ENCODE data around the gene BRINP3. TPM values are rescaled to one million over a fixed set of nuclear protein-coding genes. Genes with fewer than 3 reads are reported as not detected.

The BRINP3 gene
- polyA plus RNA-seq, 1 donor from 2014 or later, result 7.7 TPM

GRCh38 chr1:190328361-190328760, 149.3 kb downstream of the BRINP3 start:
- TF ChIP-seq POLR2AphosphoS5 (IDR thresholded peaks at IDR 0.05) (no peak), REST (IDR thresholded peaks at IDR 0.05; ENCODE audit: borderline replicate concordance) (no peak), TAF1 (IDR thresholded peaks at IDR 0.05; ENCODE audit: low read depth) (no peak), SMC3 (conservative IDR thresholded peaks at IDR 0.05; ENCODE audit: poor library complexity) (no peak), EP300 (conservative IDR thresholded peaks at IDR 0.05; ENCODE audit: poor library complexity, severe bottlenecking) (no peak), RAD21 (conservative IDR thresholded peaks at IDR 0.05) (no peak), MXI1 (conservative IDR thresholded peaks at IDR 0.05; ENCODE audit: poor library complexity, severe bottlenecking) (no peak), CTCF (IDR thresholded peaks at IDR 0.05; ENCODE audit: poor library complexity, severe bottlenecking) (no peak), EZH2 (IDR thresholded peaks at IDR 0.05; ENCODE audit: borderline replicate concordance, insufficient read depth, low read length, poor library complexity, severe bottlenecking) (no peak)

GRCh38 chr1:190327271-190327670, 150.4 kb downstream of the BRINP3 start:
- Histone ChIP-seq H3K27ac (ENCODE audit: low read length) (no peak overlapping the region), H4K20me1 (ENCODE audit: insufficient read depth) (no peaks in the 10 kb centered on the region), H3K9me3 (ENCODE audit: low read length) (no peaks in the 10 kb centered on the region), H3K79me2 (replicated peaks; ENCODE audit: insufficient read depth, low read length) (no peaks in the 10 kb centered on the region), H2AFZ (ENCODE audit: low read depth, low read length) (no peak overlapping the region), H3F3A (ENCODE audit: insufficient read depth, low read length, poor library complexity, severe bottlenecking) (no peaks in the 10 kb centered on the region), H3K4me2 (ENCODE audit: low read length) (no peak overlapping the region), H3K36me3 (ENCODE audit: insufficient read depth, low read length) (no peaks in the 10 kb centered on the region), H3K27me3 (ENCODE audit: insufficient read depth, low read depth, low read length) (no peaks in the 10 kb centered on the region), H3K9ac (ENCODE audit: low read length) (no peak overlapping the region), H3K4me3 (ENCODE audit: low read length) (no peak overlapping the region), H3K9me2 (ENCODE audit: insufficient read depth, low read length) (no peaks in the 10 kb centered on the region)
- TF ChIP-seq POLR2AphosphoS5 (IDR thresholded peaks at IDR 0.05) (no peak), EZH2 (IDR thresholded peaks at IDR 0.05; ENCODE audit: borderline replicate concordance, insufficient read depth, low read length, poor library complexity, severe bottlenecking) (no peak), CTCF (IDR thresholded peaks at IDR 0.05; ENCODE audit: poor library complexity, severe bottlenecking) (no peak), RAD21 (conservative IDR thresholded peaks at IDR 0.05) (no peak), SMC3 (conservative IDR thresholded peaks at IDR 0.05; ENCODE audit: poor library complexity) (no peak), TAF1 (IDR thresholded peaks at IDR 0.05; ENCODE audit: low read depth) (no peak), EP300 (conservative IDR thresholded peaks at IDR 0.05; ENCODE audit: poor library complexity, severe bottlenecking) (no peak), MXI1 (conservative IDR thresholded peaks at IDR 0.05; ENCODE audit: poor library complexity, severe bottlenecking) (no peak), REST (IDR thresholded peaks at IDR 0.05; ENCODE audit: borderline replicate concordance) (no peak)

More at GRCh38 chr1:190328361-190328760, 149.3 kb downstream of the BRINP3 start:
- Histone ChIP-seq H4K20me1 (ENCODE audit: insufficient read depth) (no peaks in the 10 kb centered on the region), H3K36me3 (ENCODE audit: insufficient read depth, low read length) (no peaks in the 10 kb centered on the region), H3K9ac (ENCODE audit: low read length) (no peak overlapping the region), H3K79me2 (replicated peaks; ENCODE audit: insufficient read depth, low read length) (no peaks in the 10 kb centered on the region), H2AFZ (ENCODE audit: low read depth, low read length) (no peak overlapping the region), H3K4me2 (ENCODE audit: low read length) (no peak overlapping the region), H3K9me3 (ENCODE audit: low read length) (no peaks in the 10 kb centered on the region), H3F3A (ENCODE audit: insufficient read depth, low read length, poor library complexity, severe bottlenecking) (no peaks in the 10 kb centered on the region), H3K27me3 (ENCODE audit: insufficient read depth, low read depth, low read length) (no peaks in the 10 kb centered on the region), H3K4me3 (ENCODE audit: low read length) (no peak overlapping the region), H3K27ac (ENCODE audit: low read length) (no peak overlapping the region), H3K9me2 (ENCODE audit: insufficient read depth, low read length) (no peaks in the 10 kb centered on the region)
